Left lung (tissue), 10 donors: ENCODE data around the gene IARS2. TPM values are rescaled to one million over a fixed set of nuclear protein-coding genes. Genes with fewer than 3 reads are reported as not detected.

Source experiments
- ATAC-seq: fragments of 200-7000 bp; cut with Tn5 transposase; one replicate; pipeline ENCODE4 v1.9.1; 2020; ENCODE audit warnings: moderate library complexity
- DNase-seq, 4 donors: peaks; one replicate each; pipeline ENCODE4 v3.0.0-alpha.2; 2013 to 2020
- H3K27ac ChIP-seq, 2 donors: fragments of 200-600 bp; sonication (generic) in 1 of 2; one replicate each; pipeline versions ENCODE4 v1.5.0 to v1.8.0; 2020 to 2021
- H3K27me3 ChIP-seq, 2 donors: fragments of 200-600 bp; sonication (generic) in 1 of 2; one replicate each; pipeline versions ENCODE4 v1.5.0 to v1.8.0; 2020 to 2021
- H3K36me3 ChIP-seq, 2 donors: fragments of 200-600 bp; sonication (generic) in 1 of 2; one replicate each; pipeline versions ENCODE4 v1.5.0 to v1.8.0; 2020 to 2021
- H3K4me1 ChIP-seq, 2 donors: fragments of 200-600 bp; one replicate each; pipeline ENCODE4 v1.8.0; 2021
- H3K4me3 ChIP-seq, 2 donors: fragments of 200-600 bp; sonication (generic) in 1 of 2; one replicate each; pipeline versions ENCODE4 v1.5.0 to v1.8.0; 2020 to 2021; ENCODE audit warnings: mild to moderate bottlenecking in 1 of 2
- H3K9me3 ChIP-seq, 2 donors: fragments of 200-600 bp; sonication (generic) in 1 of 2; one replicate each; pipeline versions ENCODE4 v1.5.0 to v1.8.0; 2020 to 2021
- CTCF ChIP-seq, 2 donors: fragments of 200-600 bp; sonication (generic) in 1 of 2; IDR thresholded peaks; one replicate each; pipeline versions ENCODE4 v1.5.0 to v1.8.0; 2021; ENCODE audit warnings: antibody characterized with exemption in 2 of 2
- intact Hi-C, 2 donors: fragments of 100-400 bp; cut with DNase I; formaldehyde crosslinking; loops; one replicate each; pipeline versions ENCODE4 v1.11.2 to v1.14.2; 2022
- microRNA-seq, 2 donors: library from miRNA; unstranded; fragments of <30 nt; microRNA quantifications; one replicate each; pipeline ENCODE4, GENCODE V29; 2019
- polyA plus RNA-seq, 6 donors: library from polyadenylated mRNA; unstranded; fragments of 120-200 nt; gene quantifications; one replicate each; pipeline ENCODE4 v1.2.1, GENCODE V29; 2013; ENCODE audit not compliant: insufficient read length in 6 of 6
- total RNA-seq, 2 donors: library from RNA; stranded (reverse); fragmentation: NEBNext Ultra II Directional; extraction: Animal tissue kit (Norgen Biotek cat#: 25700); gene quantifications; one replicate each; pipeline ENCODE4 v1.2.1, GENCODE V29; 2021
- donor health status: DM: no; HTN: yes; CAD: no.
- donor health status: DM: no; HTN: no; CAD: no.

The IARS2 gene
- total and polyA plus RNA-seq, 8 donors, result 60.3 to 86.3 (median 72.9) TPM

GRCh38 chr1:220195701-220196100, 101.8 kb downstream of the IARS2 start:
- DNase-seq (no peak), ATAC-seq (peak; percentile 24)
- no peak for TF ChIP-seq CTCF (IDR thresholded peaks at IDR 0.05)
- intact Hi-C loops, result no loop called here
- Histone ChIP-seq H3K27ac (no peak overlapping the region), H3K27me3 (no peaks in the 10 kb centered on the region), H3K36me3 (peaks cover 4 to 80% of the 10 kb centered on the region in 2 donors), H3K4me3 (no peak overlapping the region), H3K9me3 (no peaks in the 10 kb centered on the region), H3K4me1 (no peaks in the 10 kb centered on the region)

Small RNAs within 50 kb of the gene (microRNA-seq; reads per million reads assigned to microRNA genes)
- gene MIR194-1 (1.8 to 5.1 reads per million in 2 donors), gene MIR215 (0.17 to 6.0 reads per million in 2 donors)

Other genes starting within 250 kb of the IARS2 start
- gene SLC30A10, start 165.6 kb upstream of the IARS2 start, total RNA-seq, result not detected
- under 1 TPM in 5 of 6 donors, not detected in 1; 0.13 to 0.50 (median 0.18) TPM for gene SLC30A10, start 165.6 kb upstream of the IARS2 start, polyA plus RNA-seq
- gene EPRS1, start 47.6 kb upstream of the IARS2 start, total RNA-seq, result 100 to 1,000 TPM in 1 of 2 donors, 10 to 100 TPM in 1; 81.0 to 120 TPM
- gene EPRS1, start 47.6 kb upstream of the IARS2 start, polyA plus RNA-seq, result 100 to 1,000 TPM in 1 of 6 donors, 10 to 100 TPM in 5; 76.9 to 103 (median 94.3) TPM
- gene BPNT1, start 4.3 kb upstream of the IARS2 start, total RNA-seq, result 10 to 100 TPM; 23.9 to 33.3 TPM
- 10 to 100 TPM; 39.6 to 49.9 (median 44.1) TPM for gene BPNT1, start 4.3 kb upstream of the IARS2 start, polyA plus RNA-seq
- 10 to 100 TPM; 35.4 to 43.3 TPM for gene RAB3GAP2, start 178.3 kb downstream of the IARS2 start, total RNA-seq
- 10 to 100 TPM; 34.9 to 43.8 (median 36.2) TPM for gene RAB3GAP2, start 178.3 kb downstream of the IARS2 start, polyA plus RNA-seq